AML-193 (cell line): Measurements from ENCODE around the gene STPG4.
A peak's percentile ranks its signal among the peaks of the same experiment; 100 is the strongest.

Experiments
- DNase-seq, 2 experiments: peaks; one replicate each; lab custom pipeline; 2025; lab: John Stamatoyannopoulos, UW

STPG4 gene

DNA sequence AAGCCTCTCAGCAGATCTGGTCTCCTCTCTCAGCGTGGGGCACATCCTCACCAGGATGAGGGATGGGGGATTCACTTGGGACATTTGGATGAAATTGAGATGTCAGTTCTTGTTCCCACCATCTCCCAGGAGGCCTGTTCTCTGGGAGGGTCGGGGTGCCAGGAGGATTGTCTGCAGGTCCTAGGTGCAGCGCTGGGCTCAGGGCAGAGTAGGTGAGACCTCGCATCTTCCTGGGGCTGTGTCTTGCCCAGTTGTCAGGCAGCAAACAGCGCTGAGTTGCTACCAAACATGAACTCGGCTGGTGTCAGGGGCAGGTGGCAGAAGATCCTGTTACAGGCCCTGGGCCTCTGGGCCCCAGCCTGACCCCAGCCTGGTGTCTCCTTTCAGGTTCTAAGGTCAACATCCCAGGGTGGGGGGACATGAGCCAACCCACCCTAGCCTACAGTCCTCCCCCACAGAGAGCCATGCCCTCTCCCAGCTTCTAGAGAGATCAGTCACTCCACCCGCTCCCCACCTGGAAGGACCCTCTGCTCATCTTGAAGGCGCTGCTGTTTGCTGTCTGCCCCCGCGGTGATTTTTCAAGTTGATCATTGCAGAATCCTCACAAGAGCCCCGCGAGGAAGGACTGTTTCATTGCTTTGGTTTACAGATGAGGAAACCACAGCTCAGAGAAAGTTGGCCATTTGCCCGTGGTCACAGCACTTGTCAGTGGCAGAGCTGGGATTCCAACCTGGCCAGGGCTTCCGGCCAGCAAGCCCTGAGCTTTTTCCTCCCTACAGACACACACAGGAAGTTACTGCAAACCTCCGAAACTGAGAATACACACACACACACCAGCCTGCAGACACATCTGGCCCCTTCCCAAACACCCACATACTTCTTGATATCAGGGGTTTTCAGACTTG lies 83.9 kb downstream of the STPG4 start:
- DNase-seq: peak; percentile 89 to 95

DNA sequence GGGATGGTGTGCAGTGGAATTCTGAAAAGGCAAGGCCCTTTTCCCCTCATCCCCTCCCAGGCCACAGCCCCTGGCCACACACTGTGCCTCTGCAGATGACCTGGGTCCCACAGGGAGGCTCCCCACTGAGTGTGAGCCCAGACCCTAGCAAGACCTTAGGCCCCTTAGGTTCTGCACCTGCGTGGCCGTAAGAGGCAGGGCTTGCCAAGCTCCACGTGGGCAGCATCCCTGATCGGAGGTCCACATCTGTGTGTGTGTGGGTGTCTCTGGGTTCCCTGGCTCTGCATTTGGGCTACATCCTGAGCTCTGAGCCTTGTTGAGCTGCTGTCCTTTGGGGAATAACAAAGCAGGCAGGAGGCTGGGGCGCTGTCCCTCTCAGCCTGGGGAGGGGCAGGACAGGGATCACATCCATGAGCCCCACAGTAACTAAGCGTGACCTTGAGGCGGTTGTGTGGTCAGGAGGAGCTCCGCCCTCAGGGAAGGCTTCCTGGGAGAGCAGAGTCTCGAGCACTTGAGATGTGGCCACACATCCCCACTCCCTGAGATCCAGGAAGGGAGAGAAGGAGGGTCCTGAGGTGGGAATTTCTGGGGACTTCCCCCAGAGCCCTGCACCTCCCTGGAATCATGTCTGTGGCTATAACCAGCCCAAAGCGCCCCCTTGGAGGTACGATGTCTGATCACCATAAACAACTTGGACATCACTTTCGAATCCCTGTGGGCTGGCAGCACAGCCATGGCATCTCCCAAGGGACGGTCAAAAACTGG lies 84.8 kb downstream of the STPG4 start:
- no peak for DNase-seq

DNA sequence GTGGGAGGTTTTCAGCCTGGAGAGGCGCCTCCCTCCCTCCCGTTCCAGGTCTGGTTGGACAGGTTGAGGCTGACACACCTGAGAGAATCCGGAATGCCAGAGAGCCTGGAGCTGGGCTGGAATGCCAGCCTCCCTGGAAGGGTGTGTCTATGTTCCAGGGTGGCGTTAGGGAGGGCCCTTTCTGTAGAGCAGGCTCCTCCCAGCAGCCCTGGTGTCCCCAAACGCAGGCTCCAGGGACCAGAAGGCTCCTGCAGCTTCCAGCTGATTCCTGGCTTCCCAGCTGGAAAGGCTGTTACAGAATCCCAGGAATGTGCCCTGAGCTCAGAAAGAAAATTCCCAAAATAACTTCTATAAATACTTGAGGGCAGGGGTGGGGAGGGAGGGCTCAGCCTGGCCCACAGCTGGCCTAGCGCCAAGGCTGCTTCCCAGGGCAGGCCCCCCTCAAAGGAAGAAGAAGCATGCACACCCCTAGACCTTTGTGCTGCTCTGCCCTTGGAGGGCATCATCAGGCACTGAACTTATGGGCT lies 85.4 kb downstream of the STPG4 start:
- no peak for DNase-seq

DNA sequence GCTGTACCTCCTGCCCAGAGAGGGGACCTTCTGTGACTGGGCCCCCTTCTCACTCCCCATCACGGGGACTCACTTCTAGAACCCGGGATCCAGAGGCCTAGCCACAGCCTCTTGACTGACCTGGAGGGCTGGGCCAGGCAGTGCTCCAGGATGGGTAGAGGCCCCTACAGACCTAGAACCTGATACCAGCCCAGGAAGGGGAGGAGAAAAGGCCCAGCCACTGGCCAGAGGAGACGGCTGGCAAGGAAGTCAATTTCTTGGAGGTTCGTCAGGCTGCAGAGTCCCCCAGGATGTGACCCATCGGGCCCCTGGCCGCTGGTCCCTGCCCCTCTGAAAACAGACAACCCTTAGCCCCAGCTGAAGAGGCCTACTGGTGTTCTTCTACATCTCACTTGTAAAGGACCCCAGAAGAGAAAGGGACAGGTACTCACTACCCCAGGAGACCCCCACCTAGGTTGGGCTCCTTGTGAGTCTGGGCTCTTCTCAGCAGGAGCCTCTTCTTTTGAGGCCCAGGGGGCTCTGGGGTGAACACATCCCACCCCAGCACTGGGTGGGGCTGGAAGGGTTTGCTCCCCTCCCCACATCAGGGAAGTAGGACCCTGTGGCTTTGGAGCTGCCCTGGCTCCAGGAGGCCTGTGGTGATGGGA lies 86.0 kb downstream of the STPG4 start:
- no peak for DNase-seq

DNA sequence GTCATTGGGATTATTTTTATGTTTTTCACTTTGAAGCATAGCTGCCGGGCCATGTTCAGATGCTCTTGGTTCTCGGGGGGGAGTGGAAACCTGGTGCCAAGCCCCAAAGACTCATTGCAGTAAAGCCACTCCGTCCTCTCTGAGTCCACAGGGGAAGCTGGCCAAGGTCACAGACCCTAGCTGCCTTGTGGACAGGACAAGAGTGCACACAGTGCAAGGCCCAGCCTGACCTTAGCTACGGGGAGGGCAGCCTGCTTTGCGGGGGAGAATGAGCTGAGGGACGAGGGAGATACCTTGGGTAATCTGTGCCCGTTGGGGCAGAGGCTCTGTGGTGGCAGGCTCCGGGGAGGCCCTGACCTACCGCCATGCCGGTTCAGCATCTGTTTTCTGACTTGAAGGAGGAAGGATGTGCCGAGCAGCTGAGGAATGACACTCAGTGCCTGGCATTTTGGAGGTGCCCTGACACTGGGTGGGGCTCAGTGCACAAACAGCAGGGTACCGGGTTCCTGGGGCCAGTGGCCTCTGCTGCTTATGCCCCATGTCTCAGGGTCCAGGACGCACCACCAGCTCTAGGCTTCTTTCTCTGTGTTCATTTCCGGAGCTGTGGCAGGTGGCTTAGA lies 87.2 kb downstream of the STPG4 start:
- no peak for DNase-seq

DNA sequence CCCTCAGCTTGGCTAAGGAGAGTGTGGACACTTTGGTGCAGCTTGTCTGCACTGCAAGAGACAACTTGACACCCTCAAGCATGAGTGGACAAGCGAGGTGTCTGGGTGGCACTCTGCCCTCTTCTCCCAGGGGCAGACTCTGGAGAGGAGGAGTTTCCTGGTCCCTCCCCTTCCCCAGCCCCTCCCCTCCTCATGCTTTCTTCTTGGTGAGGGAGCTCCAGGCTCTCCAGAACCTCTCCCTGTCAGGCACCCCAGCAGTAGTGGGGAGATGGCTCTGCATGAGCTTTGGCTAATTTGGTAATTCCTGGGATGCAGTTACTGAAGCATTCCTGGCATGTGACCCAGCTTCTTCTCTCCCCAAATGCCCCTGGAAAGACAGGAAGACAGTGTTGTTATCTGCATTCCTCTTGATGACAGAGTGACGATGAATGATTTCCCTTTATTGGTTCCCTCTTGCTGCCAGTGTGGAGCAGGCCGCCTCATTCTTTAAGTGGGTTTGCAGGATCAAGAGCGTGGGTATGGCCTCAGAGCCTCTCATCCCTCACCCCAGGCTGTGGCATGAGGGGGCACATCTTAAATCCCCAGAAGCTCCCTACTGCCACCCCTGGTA lies 89.2 kb downstream of the STPG4 start:
- no peak for DNase-seq

DNA sequence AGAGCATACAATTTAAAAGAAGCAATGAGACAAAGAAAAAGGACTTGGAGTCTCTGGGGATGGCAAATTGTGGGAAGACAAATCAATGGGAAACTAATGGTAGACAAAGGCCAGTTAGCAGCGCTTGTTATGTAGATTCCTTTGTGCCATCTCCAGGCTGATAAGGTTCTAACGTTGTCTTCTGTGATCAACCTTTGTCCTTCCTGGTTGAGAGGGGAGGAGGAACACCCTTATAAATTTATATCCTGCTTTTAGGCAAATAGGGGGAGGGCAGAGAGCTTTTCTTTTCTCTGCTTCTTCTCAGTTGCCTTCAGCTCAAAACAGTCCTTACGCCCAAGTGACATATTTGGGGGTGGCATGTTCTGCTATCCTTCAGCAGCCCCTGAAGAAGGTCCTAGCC lies 89.8 kb downstream of the STPG4 start:
- DNase-seq: no peak

DNA sequence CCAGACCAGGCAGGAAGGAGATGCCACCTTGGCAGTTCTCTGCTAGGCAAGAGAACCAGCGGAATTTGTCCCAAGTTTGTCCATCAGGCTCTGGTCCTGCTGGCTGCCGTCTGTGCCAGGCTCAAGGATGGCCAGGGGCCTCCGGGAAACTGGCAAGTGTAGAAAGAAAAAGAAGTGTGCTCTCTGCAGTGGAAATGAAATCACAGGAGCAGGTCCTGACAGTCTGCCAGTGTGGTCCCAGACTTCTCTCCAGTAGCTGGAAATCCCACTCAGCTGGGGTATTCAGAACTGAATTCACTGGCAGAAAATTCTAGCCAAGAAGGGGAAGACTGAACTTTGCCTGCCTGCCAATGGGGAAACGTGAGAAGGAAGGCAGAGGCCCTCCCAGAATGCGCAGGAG lies 91.0 kb downstream of the STPG4 start:
- DNase-seq: no peak

DNA sequence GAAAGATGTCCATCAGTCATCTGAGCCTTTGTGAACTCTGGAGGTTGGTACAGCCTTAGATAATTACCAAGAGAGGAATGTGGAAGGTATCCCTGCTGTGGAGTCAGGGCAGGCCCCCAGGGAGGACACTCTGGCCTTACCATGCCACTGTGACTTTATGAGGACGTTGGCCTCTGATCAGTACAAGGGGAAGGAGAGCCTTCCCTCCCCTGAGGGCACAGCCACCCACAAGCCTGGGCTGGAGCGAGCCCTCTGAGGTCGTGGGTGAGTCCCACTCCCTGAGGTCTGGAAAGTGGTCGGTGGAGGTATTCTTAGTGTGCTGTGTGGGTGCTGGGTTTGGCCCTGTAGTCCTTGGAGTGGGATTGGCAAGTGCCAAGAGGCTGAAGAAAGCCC lies 91.6 kb downstream of the STPG4 start:
- DNase-seq: no peak

DNA sequence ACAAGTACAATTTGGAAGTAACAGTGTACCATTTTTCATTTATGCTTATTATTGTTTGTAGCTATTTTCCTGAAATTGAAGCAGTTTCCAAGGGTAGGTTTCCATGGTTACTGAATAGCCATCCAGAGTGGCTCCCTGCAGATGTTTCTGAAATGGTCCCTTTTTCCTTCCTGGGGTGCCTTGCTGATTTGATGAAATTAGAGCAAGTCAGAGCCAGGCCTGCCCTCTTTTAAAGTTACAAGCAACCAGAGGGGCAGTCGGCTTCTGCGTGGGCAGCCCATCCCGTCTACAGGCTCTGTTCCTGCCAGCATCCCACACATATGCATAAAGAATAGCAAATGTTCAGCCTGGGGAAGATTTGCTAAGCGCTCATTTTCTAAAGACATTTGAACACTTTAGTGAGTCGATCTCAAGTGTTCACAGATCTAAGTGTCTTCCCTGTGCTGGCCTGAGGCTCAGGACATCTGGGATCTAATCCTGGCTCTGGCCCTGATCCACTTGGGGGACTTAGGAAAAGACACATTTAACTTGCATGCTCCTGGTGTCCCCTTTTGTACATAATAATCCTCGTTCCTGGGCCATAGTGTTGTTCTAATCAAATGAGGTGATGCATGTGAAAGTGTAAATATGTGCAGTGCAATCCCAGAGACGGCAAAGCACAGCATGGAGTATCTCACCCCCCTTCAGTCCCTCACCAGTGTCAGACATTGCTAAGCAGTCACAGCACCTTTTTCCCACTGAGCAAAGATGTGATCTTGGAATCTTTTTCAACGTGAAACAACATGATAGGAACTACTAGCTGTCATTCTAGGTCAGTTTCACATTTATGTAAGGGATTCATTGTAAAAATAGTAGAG lies 92.2 kb downstream of the STPG4 start:
- DNase-seq: no peak

DNA sequence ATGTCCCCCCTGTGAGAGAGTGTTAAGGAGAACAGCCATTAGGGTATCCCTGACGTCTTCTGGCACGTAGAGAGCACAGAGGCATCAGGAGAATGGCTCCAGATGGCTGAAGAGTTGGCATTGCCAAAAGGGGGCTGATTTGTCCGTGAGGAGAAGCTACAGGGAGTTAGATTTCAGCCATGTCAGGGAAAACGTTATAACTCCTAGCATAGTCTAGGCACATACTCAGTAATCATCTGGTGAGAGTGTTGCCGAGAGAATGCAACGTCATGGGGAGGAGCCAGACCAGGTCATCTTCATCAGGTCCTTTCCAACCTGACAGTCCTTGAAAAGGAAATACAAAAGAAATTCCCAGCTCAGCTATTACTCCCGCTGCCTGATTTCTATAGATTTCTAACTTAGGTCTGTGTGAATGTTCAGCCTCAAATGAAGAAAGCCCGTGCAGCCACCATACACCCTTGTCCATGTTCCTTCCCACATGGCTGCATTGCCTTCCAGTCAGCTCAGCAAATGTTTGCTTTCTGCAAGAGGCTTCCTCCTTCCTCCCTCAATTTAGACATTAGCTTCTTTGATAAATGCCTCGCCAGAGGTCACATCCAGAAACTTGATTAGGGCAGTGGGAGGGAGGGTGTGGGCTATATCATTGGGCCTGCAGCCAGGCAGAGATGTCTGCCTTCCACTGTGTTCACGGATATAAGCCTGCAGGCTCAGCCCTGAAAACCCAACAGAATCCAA lies 93.0 kb downstream of the STPG4 start:
- no peak for DNase-seq

DNA sequence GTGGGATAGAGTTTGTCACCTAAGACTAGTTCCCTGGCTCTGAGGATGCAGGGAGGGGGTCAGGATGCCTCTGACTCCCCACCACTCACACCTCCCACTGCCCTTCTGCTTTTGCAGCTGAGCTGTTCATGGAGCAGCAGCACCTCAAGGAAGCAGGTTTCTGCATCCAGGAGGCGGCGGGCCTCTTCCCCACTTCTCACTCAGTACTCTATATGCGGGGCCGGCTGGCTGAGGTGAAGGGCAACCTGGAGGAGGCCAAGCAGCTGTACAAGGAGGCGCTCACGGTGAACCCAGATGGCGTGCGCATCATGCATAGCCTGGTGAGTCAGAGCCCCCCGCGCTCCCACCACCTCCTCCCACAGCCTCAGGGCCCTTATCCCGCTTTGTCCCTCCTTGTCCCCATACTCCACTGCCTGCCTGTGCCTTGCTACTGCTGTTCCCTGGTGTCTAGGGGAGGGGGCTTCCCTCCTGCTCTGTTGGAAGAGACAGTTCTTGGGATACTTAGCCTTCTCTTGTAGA lies 94.4 kb downstream of the STPG4 start:
- no peak for DNase-seq

DNA sequence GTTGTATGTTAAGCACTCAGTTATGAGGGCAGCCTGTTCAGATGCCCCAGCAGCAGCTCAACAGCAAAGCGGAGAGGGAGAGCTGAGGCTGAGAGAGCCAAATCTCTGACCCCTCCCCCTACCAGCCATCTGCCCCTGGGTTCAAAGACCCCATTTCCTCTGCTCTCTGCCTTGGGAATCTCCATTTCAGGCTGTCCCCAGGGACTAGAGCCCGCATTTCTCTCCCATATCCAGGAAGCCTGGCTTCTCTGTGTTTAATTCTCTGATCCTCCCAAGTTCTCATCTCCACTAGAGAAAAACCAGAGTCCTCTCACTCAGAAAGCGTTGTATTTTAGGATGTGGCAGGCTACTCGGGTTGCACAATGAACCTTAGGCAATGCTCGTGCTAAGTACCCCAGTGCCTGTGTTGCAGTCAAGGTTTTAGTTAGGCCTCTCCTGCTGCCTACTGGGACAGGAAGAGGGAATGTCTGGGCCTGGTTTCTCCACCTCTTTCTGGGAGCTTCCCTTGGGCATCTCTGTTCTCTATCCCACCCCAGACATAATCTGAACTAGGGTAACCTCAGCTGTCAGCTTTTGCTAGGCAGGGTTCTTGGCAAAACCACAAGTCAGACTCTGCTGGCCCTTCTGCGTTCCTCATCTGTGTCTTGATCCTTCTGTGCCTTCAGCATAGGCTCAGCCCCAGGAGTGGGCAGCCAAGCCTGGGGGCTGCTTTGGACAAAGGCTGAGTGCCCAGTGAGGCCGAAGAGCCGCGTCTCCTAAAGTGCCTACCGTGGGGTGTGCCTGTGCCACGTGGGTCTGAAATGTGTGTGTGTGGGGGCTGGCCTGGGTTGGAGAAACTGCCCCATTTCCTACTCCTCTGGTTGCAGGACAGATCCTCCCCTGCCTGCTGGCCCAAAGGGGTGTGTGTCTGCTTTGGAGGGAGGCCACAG lies 96.8 kb downstream of the STPG4 start:
- peak; percentile 73 to 76 for DNase-seq

DNA sequence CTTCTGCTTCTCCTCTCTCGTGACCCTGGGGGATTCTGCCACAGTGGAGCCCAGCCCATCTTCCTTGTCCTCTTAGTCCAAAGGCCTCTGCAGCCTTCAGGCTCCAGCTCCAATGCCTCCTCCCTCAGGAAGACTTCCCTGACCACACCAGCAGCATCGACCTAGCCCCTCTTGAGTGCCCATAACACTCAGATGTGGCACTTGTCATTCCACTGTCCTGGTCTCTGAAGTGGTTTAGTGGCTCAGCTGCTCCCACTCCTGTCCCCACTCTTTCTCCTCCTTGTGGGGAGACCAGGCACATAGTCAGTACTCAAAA lies 97.5 kb downstream of the STPG4 start:
- DNase-seq: no peak

DNA sequence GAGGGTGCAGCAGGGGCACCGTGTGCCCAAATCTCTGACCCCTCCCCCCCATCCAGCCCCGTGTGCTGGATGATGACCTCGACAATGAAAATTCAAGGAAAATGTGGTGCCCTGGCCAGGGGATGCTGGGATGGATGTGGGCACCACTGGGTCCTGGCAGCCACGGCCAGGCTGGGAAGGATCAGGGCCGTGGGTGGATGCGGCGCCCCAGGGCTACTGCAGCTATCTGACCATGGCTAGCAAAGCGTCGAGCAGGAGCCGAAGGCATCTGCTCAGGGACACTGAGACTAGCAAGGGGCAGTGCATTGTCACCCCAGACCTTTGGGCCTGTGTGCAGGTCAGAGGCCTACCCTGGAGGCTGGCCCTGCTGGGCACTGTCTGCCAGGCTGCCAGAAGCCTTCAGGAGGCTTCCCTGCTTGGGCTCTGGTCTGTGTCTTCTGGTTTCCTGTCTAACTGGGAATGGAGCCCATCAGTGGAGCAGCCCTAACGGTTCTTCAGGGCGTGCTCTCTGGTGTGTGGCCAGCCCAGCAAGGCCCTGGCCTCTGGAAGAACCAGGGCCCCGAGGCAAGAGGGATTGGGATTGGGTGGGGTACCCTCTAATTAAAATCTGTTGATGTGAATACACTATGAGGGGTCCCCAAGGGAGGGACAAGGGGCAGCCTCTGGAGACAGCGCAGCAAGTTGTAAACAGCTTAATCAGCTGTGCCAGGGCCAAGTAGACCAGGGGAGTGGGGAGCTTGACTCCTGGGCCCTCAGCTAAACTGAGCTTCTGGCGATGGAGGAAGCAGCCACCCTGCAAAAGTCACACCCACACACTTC lies 98.0 kb downstream of the STPG4 start:
- DNase-seq: peak; percentile 9 to 41

DNA sequence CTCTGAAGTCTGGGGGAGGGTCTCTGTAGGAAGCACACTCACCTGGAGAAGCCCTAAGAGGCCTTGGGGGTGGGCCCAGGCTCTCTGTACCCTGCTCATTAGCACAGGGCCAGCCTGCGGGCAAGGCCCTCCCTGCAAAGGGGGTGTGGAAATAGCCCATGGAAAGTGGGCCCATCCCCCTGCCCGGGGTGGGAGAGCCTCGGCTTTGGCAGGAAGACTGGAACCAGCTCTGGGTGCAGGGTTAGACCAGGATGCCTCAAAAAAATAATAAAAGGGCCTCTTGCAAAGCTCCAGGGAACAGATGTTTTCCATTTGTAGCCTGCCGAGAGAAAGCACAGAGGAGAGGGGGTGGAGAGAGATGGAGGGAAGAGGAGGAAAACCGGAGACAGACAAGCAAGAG lies 98.7 kb downstream of the STPG4 start:
- no peak for DNase-seq

DNA sequence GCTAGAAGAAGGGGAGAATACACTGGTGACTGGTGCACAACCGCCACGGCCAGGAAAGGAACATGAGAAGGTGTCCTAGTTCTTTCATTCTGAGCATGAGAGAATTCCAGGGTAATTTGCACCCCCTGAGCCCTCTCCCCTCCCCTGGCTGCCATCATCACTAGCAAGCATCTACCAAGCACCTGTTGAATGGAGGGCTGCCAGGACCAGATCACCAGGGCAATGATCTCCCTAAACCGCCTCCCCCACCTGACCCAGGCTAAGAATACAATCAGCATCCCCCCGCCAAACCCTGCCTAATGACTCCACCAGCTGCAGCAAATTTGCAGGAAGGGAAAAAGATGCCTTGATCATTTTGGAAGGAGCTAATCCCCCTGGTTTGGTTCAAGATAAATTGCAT lies 100.2 kb downstream of the STPG4 start:
- DNase-seq: no peak

DNA sequence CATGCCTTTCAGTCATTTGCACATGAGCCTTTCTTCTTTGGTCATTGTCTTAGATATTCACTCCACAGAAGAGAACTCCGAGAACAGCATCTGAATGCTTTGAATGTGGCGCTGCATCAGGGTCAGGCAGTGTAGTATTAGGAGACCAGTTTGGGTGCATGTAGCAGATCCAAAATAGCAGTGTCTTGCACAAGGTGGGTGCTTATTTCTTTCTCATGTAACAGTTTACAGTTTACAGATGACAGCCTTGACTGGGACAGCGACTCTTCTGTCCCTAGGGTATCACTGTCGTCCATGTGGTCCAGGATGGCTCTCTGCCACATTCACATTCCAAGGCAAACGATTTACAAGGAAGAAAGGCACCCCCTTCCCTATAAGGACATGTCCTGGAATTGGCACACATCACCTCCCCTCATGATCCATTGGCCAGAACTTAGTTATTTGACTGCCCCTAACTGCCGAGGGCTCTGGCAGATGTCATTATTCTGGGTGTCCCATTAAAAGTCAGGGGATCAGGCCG lies 101.0 kb downstream of the STPG4 start:
- no peak for DNase-seq
